Measurements from ENCODE around the gene LACRT. TPM values are rescaled to one million over a fixed set of nuclear protein-coding genes. Genes with fewer than 3 reads are reported as not detected.
"Not testable (repeated sequence)": the region's sequence is repeated elsewhere in the genome, so short reads cannot be mapped to it uniquely, and the experiment has no call there.

Gene LACRT
- total RNA-seq, 2 experiments from 2014 or later, result not detected

- no peaks in the 10 kb centered on the region for H3K36me3 Mint-ChIP-seq (ENCODE audit: low read depth)
- peaks cover 2% of the 10 kb centered on the region for H3K27me3 Mint-ChIP-seq (ENCODE audit: low read depth)
- intact Hi-C loops (cut with micrococcal nuclease), result loop anchor here (1.0 to 5.0 kb wide), 2 partner anchors 55 to 414 kb away; no protein-coding TSS in a partner anchor
- peak; percentile 72 for DNase-seq
- H3K9me3 Mint-ChIP-seq, result no peaks in the 10 kb centered on the region
- no peak overlapping the region for H3K4me3 Mint-ChIP-seq
- CTCF ChIA-PET, result interaction anchor here (0.5 to 2.2 kb wide), 22 partner anchors 9 to 681 kb away, joined by 3 to 13 read pairs (median 4); no protein-coding TSS in a partner anchor
- no peaks in the 10 kb centered on the region for H3K4me1 Mint-ChIP-seq (ENCODE audit: low read depth)
- no peak overlapping the region for H3K27ac Mint-ChIP-seq
Observed at GRCh38 chr12:54658306-54659264, 23.9 kb upstream of the LACRT start.

GRCh38 chr12:54657105-54657607, 22.5 kb upstream of the LACRT start:
- H3K4me1 Mint-ChIP-seq (ENCODE audit: low read depth), result no peaks in the 10 kb centered on the region
- intact Hi-C loops (cut with micrococcal nuclease), result loop anchor here (5.0 kb wide), 1 partner anchor 415 kb away; no protein-coding TSS in a partner anchor
- CTCF ChIA-PET, result interaction anchor here (0.7 kb wide), 1 partner anchor 411 kb away, joined by 3 read pairs; no protein-coding TSS in a partner anchor
- H3K27me3 Mint-ChIP-seq (ENCODE audit: low read depth), result peaks cover 11% of the 10 kb centered on the region
- no peak overlapping the region for H3K27ac Mint-ChIP-seq
- no peaks in the 10 kb centered on the region for H3K9me3 Mint-ChIP-seq
- DNase-seq, result no peak
- H3K36me3 Mint-ChIP-seq (ENCODE audit: low read depth), result no peaks in the 10 kb centered on the region
- H3K4me3 Mint-ChIP-seq, result no peak overlapping the region

- H3K36me3 Mint-ChIP-seq (ENCODE audit: low read depth), result no peaks in the 10 kb centered on the region
Observed at GRCh38 chr12:54654926-54655325, 20.2 kb upstream of the LACRT start.

GRCh38 chr12:54653025-54653424, 18.3 kb upstream of the LACRT start:
- intact Hi-C loops (cut with micrococcal nuclease), result no loop called here
- H3K27me3 Mint-ChIP-seq (ENCODE audit: low read depth), result peaks cover 12% of the 10 kb centered on the region
- CTCF ChIA-PET, result interaction anchor here (1.2 kb wide), 1 partner anchor 31 kb away, joined by 3 read pairs; no protein-coding TSS in a partner anchor
- no peaks in the 10 kb centered on the region for H3K36me3 Mint-ChIP-seq (ENCODE audit: low read depth)
- DNase-seq, result no peak
- H3K4me1 Mint-ChIP-seq (ENCODE audit: low read depth), result no peaks in the 10 kb centered on the region
- no peak overlapping the region for H3K27ac Mint-ChIP-seq
- no peaks in the 10 kb centered on the region for H3K9me3 Mint-ChIP-seq
- H3K4me3 Mint-ChIP-seq, result no peak overlapping the region

More at GRCh38 chr12:54654926-54655325, 20.2 kb upstream of the LACRT start:
- intact Hi-C loops (cut with micrococcal nuclease), result loop anchor here (5.0 kb wide), 1 partner anchor 417 kb away; no protein-coding TSS in a partner anchor
- Mint-ChIP-seq H3K27me3 (ENCODE audit: low read depth) (peaks cover 11% of the 10 kb centered on the region), H3K27ac (no peak overlapping the region), H3K4me1 (ENCODE audit: low read depth) (no peaks in the 10 kb centered on the region), H3K4me3 (no peak overlapping the region), H3K9me3 (no peaks in the 10 kb centered on the region)
- DNase-seq, result no peak
- CTCF ChIA-PET, result interaction anchor here (1.0 kb wide), 2 partner anchors 75 to 189 kb away, joined by 3 read pairs; no protein-coding TSS in a partner anchor

GRCh38 chr12:54650889-54651288, 16.2 kb upstream of the LACRT start:
- Mint-ChIP-seq H3K36me3 (ENCODE audit: low read depth) (no peaks in the 10 kb centered on the region), H3K27ac (no peak overlapping the region), H3K4me3 (no peak overlapping the region), H3K27me3 (ENCODE audit: low read depth) (peaks cover 12% of the 10 kb centered on the region), H3K4me1 (ENCODE audit: low read depth) (peaks cover 6% of the 10 kb centered on the region), H3K9me3 (no peaks in the 10 kb centered on the region)
- DNase-seq, result no peak
- CTCF ChIA-PET, result no interaction called here
- intact Hi-C loops (cut with micrococcal nuclease), result no loop called here

GRCh38 chr12:54650409-54650808, 15.7 kb upstream of the LACRT start:
- no peak for DNase-seq
- Mint-ChIP-seq H3K27ac (no peak overlapping the region), H3K4me1 (ENCODE audit: low read depth) (peaks cover 6% of the 10 kb centered on the region), H3K4me3 (no peak overlapping the region), H3K27me3 (ENCODE audit: low read depth) (peaks cover 12% of the 10 kb centered on the region), H3K36me3 (ENCODE audit: low read depth) (no peaks in the 10 kb centered on the region), H3K9me3 (no peaks in the 10 kb centered on the region)
- intact Hi-C loops (cut with micrococcal nuclease), result no loop called here
- CTCF ChIA-PET, result interaction anchor here (1.0 to 1.1 kb wide), 3 partner anchors 8 to 57 kb away, joined by 3 to 5 read pairs (median 4); no protein-coding TSS in a partner anchor

GRCh38 chr12:54649825-54650224, 15.1 kb upstream of the LACRT start:
- H3K4me3 Mint-ChIP-seq, result no peak overlapping the region
- CTCF ChIA-PET, result interaction anchor here (0.6 to 1.3 kb wide), 5 partner anchors 9 to 57 kb away, joined by 3 to 5 read pairs (median 3); no protein-coding TSS in a partner anchor
- DNase-seq, result no peak
- intact Hi-C loops (cut with micrococcal nuclease), result no loop called here
- H3K36me3 Mint-ChIP-seq (ENCODE audit: low read depth), result no peaks in the 10 kb centered on the region
- H3K4me1 Mint-ChIP-seq (ENCODE audit: low read depth), result peaks cover 6% of the 10 kb centered on the region
- peaks cover 13% of the 10 kb centered on the region for H3K27me3 Mint-ChIP-seq (ENCODE audit: low read depth)
- no peak overlapping the region for H3K27ac Mint-ChIP-seq
- H3K9me3 Mint-ChIP-seq, result no peaks in the 10 kb centered on the region

- intact Hi-C loops (cut with micrococcal nuclease), result no loop called here
- Mint-ChIP-seq H3K27ac (no peak within 1 kb of the TSS), H3K4me3 (no peak within 1 kb of the TSS), H3K27me3 (ENCODE audit: low read depth) (peaks cover 13% of the 10 kb centered on the region), H3K9me3 (no peaks in the 10 kb centered on the region), H3K4me1 (ENCODE audit: low read depth) (peaks cover 6% of the 10 kb centered on the region), H3K36me3 (ENCODE audit: low read depth) (no peaks in the 10 kb centered on the region)
- no peak for DNase-seq
- CTCF ChIA-PET, result no interaction called here
Observed at GRCh38 chr12:54648265-54648664, 13.6 kb upstream of the LACRT start, which contains the start of gene DCD. DCD (minus strand) TSS chr12:54648365; CDS start chr12:54648303, 62 bp downstream.

GRCh38 chr12:54641554-54641953, 6.9 kb upstream of the LACRT start:
- H3K27me3 Mint-ChIP-seq (ENCODE audit: low read depth), result peaks cover 2% of the 10 kb centered on the region
- H3K9me3 Mint-ChIP-seq, result no peaks in the 10 kb centered on the region
- intact Hi-C loops (cut with micrococcal nuclease), result no loop called here
- CTCF ChIA-PET, result interaction anchor here (0.6 to 1.3 kb wide), 5 partner anchors 8 to 1238 kb away, joined by 3 to 6 read pairs (median 3); no protein-coding TSS in a partner anchor
- no peak overlapping the region for H3K27ac Mint-ChIP-seq
- peaks cover 3% of the 10 kb centered on the region for H3K4me1 Mint-ChIP-seq (ENCODE audit: low read depth)
- no peak for DNase-seq
- no peak overlapping the region for H3K4me3 Mint-ChIP-seq
- no peaks in the 10 kb centered on the region for H3K36me3 Mint-ChIP-seq (ENCODE audit: low read depth)

GRCh38 chr12:54641089-54641488, 6.4 kb upstream of the LACRT start:
- intact Hi-C loops (cut with micrococcal nuclease), result no loop called here
- peaks cover 2% of the 10 kb centered on the region for H3K27me3 Mint-ChIP-seq (ENCODE audit: low read depth)
- no peaks in the 10 kb centered on the region for H3K9me3 Mint-ChIP-seq
- DNase-seq, result no peak
- CTCF ChIA-PET, result interaction anchor here (0.6 to 1.3 kb wide), 4 partner anchors 9 to 1238 kb away, joined by 3 to 6 read pairs (median 4); no protein-coding TSS in a partner anchor
- no peaks in the 10 kb centered on the region for H3K36me3 Mint-ChIP-seq (ENCODE audit: low read depth)
- no peak overlapping the region for H3K4me3 Mint-ChIP-seq
- H3K27ac Mint-ChIP-seq, result no peak overlapping the region
- no peaks in the 10 kb centered on the region for H3K4me1 Mint-ChIP-seq (ENCODE audit: low read depth)

- H3K9me3 Mint-ChIP-seq; H3K27ac Mint-ChIP-seq; intact Hi-C loops (cut with micrococcal nuclease); CTCF ChIA-PET; H3K4me1 Mint-ChIP-seq (ENCODE audit: low read depth); H3K36me3 Mint-ChIP-seq (ENCODE audit: low read depth); DNase-seq; H3K27me3 Mint-ChIP-seq (ENCODE audit: low read depth); H3K4me3 Mint-ChIP-seq: not testable (repeated sequence)
Observed at GRCh38 chr12:54639112-54639511, 4.4 kb upstream of the LACRT start.
